ENCODE measurements around the gene POC1A.

POC1A gene

DNA sequence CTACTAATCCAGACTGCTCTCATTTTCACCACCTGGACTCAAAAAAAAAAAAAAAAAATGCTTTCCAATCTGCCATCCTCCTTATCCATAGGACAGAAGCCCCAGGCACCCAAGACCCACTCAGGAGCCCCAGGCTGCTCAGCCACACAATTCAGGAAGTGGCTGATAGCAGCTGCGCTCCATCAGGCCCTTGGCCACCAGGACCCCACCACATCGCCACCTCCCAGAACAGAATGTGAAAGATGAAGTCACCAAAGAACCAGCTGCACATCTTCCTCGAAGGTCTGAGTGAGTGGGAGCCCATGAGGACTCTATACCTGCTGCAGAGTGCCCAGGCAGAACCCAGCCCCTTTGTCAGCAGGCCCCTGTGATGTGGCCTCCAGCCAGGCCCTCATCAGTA, 19.5 kb downstream of the POC1A start:
- Histone ChIP-seq H3K36me3 (ENCODE audit: control insufficient read depth in 1 of 2, insufficient read depth in 2 of 2, low read depth in 1 of 2, low read length in 2 of 2) (peaks cover 3 to 24% of the 10 kb centered on the region in 2 experiments), H2BK15ac (ENCODE audit: low read depth, poor library complexity, severe bottlenecking) (no peak overlapping the region), H2AFZ (ENCODE audit: low read depth, low read length) (no peak overlapping the region), H3K4me2 (ENCODE audit: low read length, poor library complexity, severe bottlenecking) (no peak overlapping the region), H3K4ac (ENCODE audit: low read depth in 1 of 2, low read length in 2 of 2) (no peak overlapping the region), H3K18ac (ENCODE audit: low read depth in 1 of 2, low read length in 2 of 2) (no peak overlapping the region), H3K79me1 (replicated peaks; ENCODE audit: low read length, poor library complexity, severe bottlenecking) (peaks cover 11% of the 10 kb centered on the region), H3K14ac (ENCODE audit: low read length in 2 of 2) (no peak overlapping the region), H4K8ac (ENCODE audit: low read length) (no peak overlapping the region), H2BK12ac (ENCODE audit: low read length in 2 of 2) (no peak overlapping the region), H4K91ac (ENCODE audit: low read length) (no peak overlapping the region), H3K27me3 (ENCODE audit: control insufficient read depth in 1 of 2, insufficient read depth in 1 of 2, low read length in 2 of 2) (no peaks in the 10 kb centered on the region), H3K9me3 (ENCODE audit: control insufficient read depth, low read length) (no peaks in the 10 kb centered on the region), H2BK5ac (ENCODE audit: low read depth, low read length, poor library complexity, severe bottlenecking) (no peak overlapping the region), H3K4me3 (ENCODE audit: insufficient read depth in 1 of 2, low read depth in 1 of 2, low read length in 2 of 2) (no peak overlapping the region), H3K4me1 (ENCODE audit: control insufficient read depth, insufficient read depth, low read depth, low read length) (no peaks in the 10 kb centered on the region), H3K9ac (ENCODE audit: low read length) (no peak overlapping the region), H3K27ac (ENCODE audit: low read length, poor library complexity, severe bottlenecking) (no peak overlapping the region), H2AK5ac (ENCODE audit: low read length, severe bottlenecking) (no peak overlapping the region), H3K23ac (ENCODE audit: low read length in 2 of 2) (no peak overlapping the region), H2BK120ac (ENCODE audit: low read depth, low read length) (no peak overlapping the region)
- WGBS, result 88% methylated on average over 3 of the region's 3 CpGs
- no peak for DNase-seq

DNA sequence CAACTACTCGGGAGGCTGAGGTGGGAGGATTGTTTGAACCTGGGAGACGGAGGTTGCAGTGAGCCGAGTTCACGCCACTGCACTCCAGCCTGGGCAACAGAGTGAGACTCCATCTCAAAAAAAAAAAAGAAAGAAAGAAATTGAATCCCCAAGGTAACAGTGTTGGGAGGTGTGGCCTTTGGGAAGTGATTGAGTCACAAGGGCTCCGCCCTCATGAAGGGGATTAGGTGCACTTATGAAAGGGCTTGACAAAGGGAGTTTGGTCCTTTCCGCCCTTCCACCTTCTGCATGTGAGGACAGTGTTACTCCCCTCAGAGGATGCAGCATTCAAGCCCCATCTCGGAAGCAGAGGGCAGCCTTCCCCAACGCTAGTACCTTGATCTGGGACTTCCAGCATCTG, 21.3 kb downstream of the POC1A start:
- Histone ChIP-seq H2BK12ac (ENCODE audit: low read length in 2 of 2) (no peak overlapping the region), H3K4ac (ENCODE audit: low read depth in 1 of 2, low read length in 2 of 2) (no peak overlapping the region), H2BK120ac (ENCODE audit: low read depth, low read length) (no peak overlapping the region), H3K4me3 (ENCODE audit: insufficient read depth in 1 of 2, low read depth in 1 of 2, low read length in 2 of 2) (no peak overlapping the region), H2BK5ac (ENCODE audit: low read depth, low read length, poor library complexity, severe bottlenecking) (no peak overlapping the region), H2BK15ac (ENCODE audit: low read depth, poor library complexity, severe bottlenecking) (no peak overlapping the region), H3K79me1 (replicated peaks; ENCODE audit: low read length, poor library complexity, severe bottlenecking) (peaks cover 10% of the 10 kb centered on the region), H4K8ac (ENCODE audit: low read length) (no peak overlapping the region), H3K18ac (ENCODE audit: low read depth in 1 of 2, low read length in 2 of 2) (no peak overlapping the region), H3K9ac (ENCODE audit: low read length) (no peak overlapping the region), H3K27me3 (ENCODE audit: control insufficient read depth in 1 of 2, insufficient read depth in 1 of 2, low read length in 2 of 2) (no peaks in the 10 kb centered on the region), H3K4me1 (ENCODE audit: control insufficient read depth, insufficient read depth, low read depth, low read length) (peaks cover 5% of the 10 kb centered on the region), H3K4me2 (ENCODE audit: low read length, poor library complexity, severe bottlenecking) (no peak overlapping the region), H2AFZ (ENCODE audit: low read depth, low read length) (no peak overlapping the region), H3K14ac (ENCODE audit: low read length in 2 of 2) (no peak overlapping the region), H4K91ac (ENCODE audit: low read length) (no peak overlapping the region), H2AK5ac (ENCODE audit: low read length, severe bottlenecking) (no peak overlapping the region), H3K36me3 (ENCODE audit: control insufficient read depth in 1 of 2, insufficient read depth in 2 of 2, low read depth in 1 of 2, low read length in 2 of 2) (peaks cover 0 to 21% of the 10 kb centered on the region in 2 experiments), H3K23ac (ENCODE audit: low read length in 2 of 2) (no peak overlapping the region), H3K9me3 (ENCODE audit: control insufficient read depth, low read length) (no peaks in the 10 kb centered on the region), H3K27ac (ENCODE audit: low read length, poor library complexity, severe bottlenecking) (no peak overlapping the region)
- DNase-seq, result no peak
- 93% methylated on average over 8 of the region's 8 CpGs for WGBS

DNA sequence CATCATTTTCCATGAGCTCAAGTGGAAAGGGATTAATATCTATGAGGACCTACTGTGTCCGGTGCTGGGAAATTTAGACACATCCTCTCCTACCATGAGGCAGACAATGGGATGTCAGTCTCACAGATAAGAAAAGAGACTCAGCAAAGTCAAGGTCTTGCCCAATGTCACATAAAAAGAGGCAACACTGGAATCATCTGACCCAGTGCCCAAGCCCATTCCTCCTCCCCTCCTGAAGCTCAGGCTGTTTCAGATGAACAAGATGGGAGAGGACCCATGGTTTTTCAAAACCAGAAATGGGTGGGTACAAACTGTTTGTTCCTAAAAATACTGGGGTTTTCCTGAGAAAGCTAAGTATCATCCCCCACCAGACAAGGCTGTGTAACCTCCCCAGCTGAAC, 22.2 kb downstream of the POC1A start:
- Histone ChIP-seq H3K9ac (ENCODE audit: low read length) (no peak overlapping the region), H3K4me2 (ENCODE audit: low read length, poor library complexity, severe bottlenecking) (no peak overlapping the region), H3K27me3 (ENCODE audit: control insufficient read depth in 1 of 2, insufficient read depth in 1 of 2, low read length in 2 of 2) (no peaks in the 10 kb centered on the region), H4K8ac (ENCODE audit: low read length) (no peak overlapping the region), H4K91ac (ENCODE audit: low read length) (no peak overlapping the region), H3K36me3 (ENCODE audit: control insufficient read depth in 1 of 2, insufficient read depth in 2 of 2, low read depth in 1 of 2, low read length in 2 of 2) (peaks cover 0 to 17% of the 10 kb centered on the region in 2 experiments), H3K14ac (ENCODE audit: low read length in 2 of 2) (no peak overlapping the region), H2AFZ (ENCODE audit: low read depth, low read length) (no peak overlapping the region), H3K9me3 (ENCODE audit: control insufficient read depth, low read length) (no peaks in the 10 kb centered on the region), H3K4me1 (ENCODE audit: control insufficient read depth, insufficient read depth, low read depth, low read length) (peaks cover 5% of the 10 kb centered on the region), H3K4ac (ENCODE audit: low read depth in 1 of 2, low read length in 2 of 2) (no peak overlapping the region), H3K27ac (ENCODE audit: low read length, poor library complexity, severe bottlenecking) (no peak overlapping the region), H2AK5ac (ENCODE audit: low read length, severe bottlenecking) (no peak overlapping the region), H3K23ac (ENCODE audit: low read length in 2 of 2) (no peak overlapping the region), H3K79me1 (replicated peaks; ENCODE audit: low read length, poor library complexity, severe bottlenecking) (peaks cover 9% of the 10 kb centered on the region), H2BK12ac (ENCODE audit: low read length in 2 of 2) (no peak overlapping the region), H3K4me3 (ENCODE audit: insufficient read depth in 1 of 2, low read depth in 1 of 2, low read length in 2 of 2) (no peak overlapping the region), H2BK5ac (ENCODE audit: low read depth, low read length, poor library complexity, severe bottlenecking) (no peak overlapping the region), H3K18ac (ENCODE audit: low read depth in 1 of 2, low read length in 2 of 2) (no peak overlapping the region), H2BK120ac (ENCODE audit: low read depth, low read length) (no peak overlapping the region), H2BK15ac (ENCODE audit: low read depth, poor library complexity, severe bottlenecking) (no peak overlapping the region)
- WGBS, result 92% methylated on average over 1 of the region's 1 CpG
- no peak for DNase-seq

DNA sequence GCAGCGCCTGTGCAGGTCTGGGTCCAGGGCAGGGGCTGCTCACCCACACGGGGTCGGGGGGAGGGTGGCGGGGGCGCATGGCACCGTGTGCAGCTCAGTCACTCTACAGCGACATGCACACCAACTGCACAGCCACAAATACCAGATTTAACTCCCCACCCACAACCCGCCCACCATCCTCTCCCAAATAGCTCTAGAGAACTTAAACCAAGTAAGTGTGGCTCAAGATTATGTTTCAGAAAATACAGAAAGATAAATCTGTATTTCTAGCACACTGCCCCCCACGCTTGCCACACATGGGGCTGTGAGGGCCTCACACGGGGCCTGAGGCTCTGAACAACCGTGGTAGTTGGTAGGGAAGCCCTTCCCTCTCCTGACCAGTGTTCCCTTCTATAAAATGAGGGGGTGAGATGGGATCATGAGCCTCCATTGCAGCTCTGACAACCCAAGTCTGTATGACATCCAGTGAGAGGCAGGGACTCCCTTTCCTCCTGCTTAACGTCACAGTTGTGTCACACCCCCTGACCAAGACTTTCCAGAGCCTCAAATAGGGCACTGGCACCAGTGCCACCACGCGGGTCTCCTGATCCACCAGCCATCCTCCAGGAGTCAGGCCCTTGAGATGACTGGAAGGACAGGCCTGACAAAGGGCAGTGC, 23.1 kb downstream of the POC1A start:
- H2AK5ac ChIP-seq (ENCODE audit: low read length, severe bottlenecking), result no peak overlapping the region
- peaks cover 5% of the 10 kb centered on the region for H3K4me1 ChIP-seq (ENCODE audit: control insufficient read depth, insufficient read depth, low read depth, low read length)
- no peak overlapping the region for H2BK5ac ChIP-seq (ENCODE audit: low read depth, low read length, poor library complexity, severe bottlenecking)
- no peak overlapping the region for H3K14ac ChIP-seq (ENCODE audit: low read length in 2 of 2)
- no peak overlapping the region for H2BK15ac ChIP-seq (ENCODE audit: low read depth, poor library complexity, severe bottlenecking)
- H2BK12ac ChIP-seq (ENCODE audit: low read length in 2 of 2), result no peak overlapping the region
- peaks cover 17% of the 10 kb centered on the region for H3K79me1 ChIP-seq (replicated peaks; ENCODE audit: low read length, poor library complexity, severe bottlenecking)
- no peak overlapping the region for H3K9ac ChIP-seq (ENCODE audit: low read length)
- no peak overlapping the region for H3K4me2 ChIP-seq (ENCODE audit: low read length, poor library complexity, severe bottlenecking)
- H2AFZ ChIP-seq (ENCODE audit: low read depth, low read length), result no peak overlapping the region
- H4K8ac ChIP-seq (ENCODE audit: low read length), result no peak overlapping the region
- no peak overlapping the region for H2BK120ac ChIP-seq (ENCODE audit: low read depth, low read length)
- no peak overlapping the region for H3K18ac ChIP-seq (ENCODE audit: low read depth in 1 of 2, low read length in 2 of 2)
- H3K4me3 ChIP-seq (ENCODE audit: insufficient read depth in 1 of 2, low read depth in 1 of 2, low read length in 2 of 2), result no peak overlapping the region
- DNase-seq, result no peak
- 93% methylated on average over 10 of the region's 14 CpGs for WGBS
- no peak overlapping the region for H4K91ac ChIP-seq (ENCODE audit: low read length)
- no peak overlapping the region for H3K27ac ChIP-seq (ENCODE audit: low read length, poor library complexity, severe bottlenecking)
- no peaks in the 10 kb centered on the region for H3K27me3 ChIP-seq (ENCODE audit: control insufficient read depth in 1 of 2, insufficient read depth in 1 of 2, low read length in 2 of 2)
- H3K9me3 ChIP-seq (ENCODE audit: control insufficient read depth, low read length), result no peaks in the 10 kb centered on the region
- peaks cover 0 to 17% of the 10 kb centered on the region in 2 experiments for H3K36me3 ChIP-seq (ENCODE audit: control insufficient read depth in 1 of 2, insufficient read depth in 2 of 2, low read depth in 1 of 2, low read length in 2 of 2)
- no peak overlapping the region for H3K4ac ChIP-seq (ENCODE audit: low read depth in 1 of 2, low read length in 2 of 2)
- no peak overlapping the region for H3K23ac ChIP-seq (ENCODE audit: low read length in 2 of 2)

Measured in mesenchymal stem cell (in vitro differentiated cells and primary cell).